Measurements from ENCODE around the gene PAQR5.

The PAQR5 gene

GRCh38 chr15:69293741-69294615 is 4.7 kb upstream of the PAQR5 start:
- Histone ChIP-seq H3K27me3 (replicated peaks in 2 of 5; ENCODE audit: control insufficient read depth in 4 of 5, insufficient read depth in 5 of 5, low read length in 4 of 5) (peaks cover 0 to 19% (median 14%) of the 10 kb centered on the region in 5 experiments), H3K36me3 (ENCODE audit: control insufficient read depth in 4 of 4, insufficient read depth in 4 of 4, low read length in 3 of 4) (no peaks in the 10 kb centered on the region), H3K27ac (ENCODE audit: insufficient read depth in 1 of 2, low read depth in 1 of 2, low read length in 2 of 2, poor library complexity in 1 of 2, severe bottlenecking in 2 of 2) (no peak overlapping the region), H3K4me1 (ENCODE audit: control extremely low read depth in 1 of 4, control insufficient read depth in 4 of 4, insufficient read depth in 4 of 4, low read length in 3 of 4) (peaks cover 0 to 7% (median 6%) of the 10 kb centered on the region in 4 experiments), H3K9me3 (ENCODE audit: control extremely low read depth in 1 of 5, control insufficient read depth in 4 of 5, insufficient read depth in 2 of 5, low read depth in 1 of 5, low read length in 4 of 5) (no peaks in the 10 kb centered on the region), H3K4me3 (ENCODE audit: control insufficient read depth in 1 of 7, extremely low read depth in 1 of 7, insufficient read depth in 4 of 7, low read depth in 2 of 7, low read length in 6 of 7) (no peak overlapping the region)
- CTCF ChIA-PET, result no interaction called here
- DNase-seq, result no peak
- WGBS (ENCODE audit: insufficient coverage), result 98% methylated on average over 8 of the region's 11 CpGs
- POLR2A ChIA-PET, result no interaction called here

GRCh38 chr15:69296606-69297005 is 2.1 kb upstream of the PAQR5 start:
- ChIA-PET CTCF (interaction anchor here (1.0 kb wide), 1 partner anchor 239 kb away, joined by 3 read pairs; no protein-coding TSS in a partner anchor), POLR2A (no interaction called here)
- WGBS (ENCODE audit: insufficient coverage), result 98% methylated on average over 6 of the region's 6 CpGs
- no peak overlapping the region for H3K4me3 ChIP-seq (ENCODE audit: control insufficient read depth in 1 of 7, extremely low read depth in 1 of 7, insufficient read depth in 4 of 7, low read depth in 2 of 7, low read length in 6 of 7)
- peaks cover 0 to 36% (median 23%) of the 10 kb centered on the region in 5 experiments for H3K27me3 ChIP-seq (replicated peaks in 2 of 5; ENCODE audit: control insufficient read depth in 4 of 5, insufficient read depth in 5 of 5, low read length in 4 of 5)
- no peaks in the 10 kb centered on the region for H3K36me3 ChIP-seq (ENCODE audit: control insufficient read depth in 4 of 4, insufficient read depth in 4 of 4, low read length in 3 of 4)
- peaks cover 0 to 12% (median 10%) of the 10 kb centered on the region in 4 experiments for H3K4me1 ChIP-seq (ENCODE audit: control extremely low read depth in 1 of 4, control insufficient read depth in 4 of 4, insufficient read depth in 4 of 4, low read length in 3 of 4)
- no peak overlapping the region for H3K27ac ChIP-seq (ENCODE audit: insufficient read depth in 1 of 2, low read depth in 1 of 2, low read length in 2 of 2, poor library complexity in 1 of 2, severe bottlenecking in 2 of 2)
- H3K9me3 ChIP-seq (ENCODE audit: control extremely low read depth in 1 of 5, control insufficient read depth in 4 of 5, insufficient read depth in 2 of 5, low read depth in 1 of 5, low read length in 4 of 5), result no peaks in the 10 kb centered on the region
- no peak for DNase-seq

GRCh38 chr15:69297642-69298353 is 914 bp upstream of the PAQR5 start:
- CTCF ChIA-PET, result interaction anchor here (1.0 to 1.1 kb wide), 2 partner anchors 205 to 221 kb away, joined by 3 read pairs; no protein-coding TSS in a partner anchor
- Histone ChIP-seq H3K9me3 (ENCODE audit: control extremely low read depth in 1 of 5, control insufficient read depth in 4 of 5, insufficient read depth in 2 of 5, low read depth in 1 of 5, low read length in 4 of 5) (no peaks in the 10 kb centered on the region), H3K36me3 (ENCODE audit: control insufficient read depth in 4 of 4, insufficient read depth in 4 of 4, low read length in 3 of 4) (no peaks in the 10 kb centered on the region), H3K27me3 (replicated peaks in 2 of 5; ENCODE audit: control insufficient read depth in 4 of 5, insufficient read depth in 5 of 5, low read length in 4 of 5) (peaks cover 0 to 36% (median 23%) of the 10 kb centered on the region in 5 experiments), H3K4me3 (ENCODE audit: control insufficient read depth in 1 of 7, extremely low read depth in 1 of 7, insufficient read depth in 4 of 7, low read depth in 2 of 7, low read length in 6 of 7) (no peak overlapping the region), H3K4me1 (ENCODE audit: control extremely low read depth in 1 of 4, control insufficient read depth in 4 of 4, insufficient read depth in 4 of 4, low read length in 3 of 4) (peaks cover 0 to 12% (median 10%) of the 10 kb centered on the region in 4 experiments), H3K27ac (ENCODE audit: insufficient read depth in 1 of 2, low read depth in 1 of 2, low read length in 2 of 2, poor library complexity in 1 of 2, severe bottlenecking in 2 of 2) (no peak overlapping the region)
- POLR2A ChIA-PET, result no interaction called here
- 100% methylated on average over 9 of the region's 10 CpGs for WGBS (ENCODE audit: insufficient coverage)
- DNase-seq, result no peak

DNA sequence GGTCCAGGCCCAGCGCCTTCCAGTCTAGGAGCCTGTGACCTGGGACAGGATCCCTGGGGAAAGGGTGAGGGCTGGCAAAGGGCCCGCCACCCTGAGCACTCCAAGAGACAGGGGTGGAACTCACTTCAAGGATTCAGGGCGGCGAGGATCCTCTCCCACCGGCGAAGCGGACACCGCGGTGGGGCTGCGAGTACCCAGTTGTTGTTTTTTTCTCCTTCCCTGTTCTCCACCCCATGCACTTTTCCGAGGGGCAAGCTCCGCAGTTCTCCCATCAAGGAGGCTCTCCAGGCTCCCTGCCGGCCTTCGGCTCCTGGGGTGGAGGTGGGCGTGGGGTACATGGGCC is 387 bp upstream of the PAQR5 start:
- DNase-seq, result no peak
- Histone ChIP-seq H3K4me3 (ENCODE audit: control insufficient read depth in 1 of 7, extremely low read depth in 1 of 7, insufficient read depth in 4 of 7, low read depth in 2 of 7, low read length in 6 of 7) (peak overlapping the region in 5 of 7 experiments; percentile 23 to 73 (median 65)), H3K27me3 (replicated peaks in 2 of 5; ENCODE audit: control insufficient read depth in 4 of 5, insufficient read depth in 5 of 5, low read length in 4 of 5) (peaks cover 0 to 36% (median 23%) of the 10 kb centered on the region in 5 experiments), H3K36me3 (ENCODE audit: control insufficient read depth in 4 of 4, insufficient read depth in 4 of 4, low read length in 3 of 4) (no peaks in the 10 kb centered on the region), H3K4me1 (ENCODE audit: control extremely low read depth in 1 of 4, control insufficient read depth in 4 of 4, insufficient read depth in 4 of 4, low read length in 3 of 4) (peaks cover 0 to 12% (median 10%) of the 10 kb centered on the region in 4 experiments), H3K27ac (ENCODE audit: insufficient read depth in 1 of 2, low read depth in 1 of 2, low read length in 2 of 2, poor library complexity in 1 of 2, severe bottlenecking in 2 of 2) (no peak overlapping the region), H3K9me3 (ENCODE audit: control extremely low read depth in 1 of 5, control insufficient read depth in 4 of 5, insufficient read depth in 2 of 5, low read depth in 1 of 5, low read length in 4 of 5) (no peaks in the 10 kb centered on the region)
- ChIA-PET CTCF (interaction anchor here (1.0 to 1.1 kb wide), 2 partner anchors 206 to 222 kb away, joined by 3 read pairs; no protein-coding TSS in a partner anchor), POLR2A (no interaction called here)
- WGBS (ENCODE audit: insufficient coverage), result 76% methylated on average over 14 of the region's 15 CpGs

- no peak for DNase-seq
- ChIA-PET CTCF (no interaction called here), POLR2A (no interaction called here)
- no peaks in the 10 kb centered on the region for H3K36me3 ChIP-seq (ENCODE audit: control insufficient read depth in 4 of 4, insufficient read depth in 4 of 4, low read length in 3 of 4)
- H3K9me3 ChIP-seq (ENCODE audit: control extremely low read depth in 1 of 5, control insufficient read depth in 4 of 5, insufficient read depth in 2 of 5, low read depth in 1 of 5, low read length in 4 of 5), result no peaks in the 10 kb centered on the region
- WGBS (ENCODE audit: insufficient coverage), result 31% methylated on average over 8 of the region's 16 CpGs
- peaks cover 0 to 12% (median 10%) of the 10 kb centered on the region in 4 experiments for H3K4me1 ChIP-seq (ENCODE audit: control extremely low read depth in 1 of 4, control insufficient read depth in 4 of 4, insufficient read depth in 4 of 4, low read length in 3 of 4)
- H3K27ac ChIP-seq (ENCODE audit: insufficient read depth in 1 of 2, low read depth in 1 of 2, low read length in 2 of 2, poor library complexity in 1 of 2, severe bottlenecking in 2 of 2), result no peak overlapping the region
- peaks cover 0 to 36% (median 23%) of the 10 kb centered on the region in 5 experiments for H3K27me3 ChIP-seq (replicated peaks in 2 of 5; ENCODE audit: control insufficient read depth in 4 of 5, insufficient read depth in 5 of 5, low read length in 4 of 5)
- H3K4me3 ChIP-seq (ENCODE audit: control insufficient read depth in 1 of 7, extremely low read depth in 1 of 7, insufficient read depth in 4 of 7, low read depth in 2 of 7, low read length in 6 of 7), result peak overlapping the region in 3 of 7 experiments; percentile 65 to 73 (median 67)
These were observed 757 bp downstream of the PAQR5 start for GRCh38 chr15:69299451-69299886.

DNA sequence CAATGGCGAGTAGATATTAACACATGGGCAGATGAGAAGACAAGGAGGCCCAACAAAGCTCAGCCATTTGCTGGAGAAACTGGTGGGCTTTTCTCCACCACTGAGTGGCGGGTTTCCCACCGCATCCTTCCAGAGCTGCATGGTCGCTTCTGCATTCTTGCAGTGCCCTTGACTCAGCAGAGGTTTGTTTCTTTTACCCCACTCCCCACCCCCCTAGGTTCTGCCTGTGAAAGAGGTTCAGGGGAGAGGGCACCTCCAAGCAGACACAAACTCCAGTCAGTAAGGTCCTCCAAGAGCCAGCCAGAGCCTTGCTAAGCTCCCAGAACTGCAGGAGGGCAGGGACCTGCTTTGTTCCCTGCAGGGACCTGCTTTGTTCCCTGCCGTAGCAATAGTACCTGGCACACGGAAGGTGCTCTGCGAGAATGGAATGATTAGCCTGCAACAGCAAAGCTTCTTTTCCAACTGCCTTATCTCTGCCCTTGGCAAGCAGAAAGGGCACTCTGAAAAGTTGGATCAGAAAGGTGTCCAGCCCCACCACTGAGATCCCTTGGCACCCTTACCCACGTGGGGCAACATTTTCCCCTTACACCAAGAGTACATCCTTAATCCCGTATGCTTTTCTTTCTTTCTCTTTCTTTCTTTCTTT is 1.4 kb downstream of the PAQR5 start:
- no peaks in the 10 kb centered on the region for H3K36me3 ChIP-seq (ENCODE audit: control insufficient read depth in 4 of 4, insufficient read depth in 4 of 4, low read length in 3 of 4)
- ChIA-PET POLR2A (no interaction called here), CTCF (interaction anchor here (0.6 kb wide), 1 partner anchor 126 kb away, joined by 3 read pairs; no protein-coding TSS in a partner anchor)
- no peaks in the 10 kb centered on the region for H3K9me3 ChIP-seq (ENCODE audit: control extremely low read depth in 1 of 5, control insufficient read depth in 4 of 5, insufficient read depth in 2 of 5, low read depth in 1 of 5, low read length in 4 of 5)
- H3K27me3 ChIP-seq (replicated peaks in 2 of 5; ENCODE audit: control insufficient read depth in 4 of 5, insufficient read depth in 5 of 5, low read length in 4 of 5), result peaks cover 0 to 36% (median 23%) of the 10 kb centered on the region in 5 experiments
- no peak overlapping the region for H3K27ac ChIP-seq (ENCODE audit: insufficient read depth in 1 of 2, low read depth in 1 of 2, low read length in 2 of 2, poor library complexity in 1 of 2, severe bottlenecking in 2 of 2)
- peak in 2 of 3 donors; percentile 52 to 66 for DNase-seq
- WGBS (ENCODE audit: insufficient coverage), result 83% methylated on average over 9 of the region's 9 CpGs
- peaks cover 0 to 12% (median 10%) of the 10 kb centered on the region in 4 experiments for H3K4me1 ChIP-seq (ENCODE audit: control extremely low read depth in 1 of 4, control insufficient read depth in 4 of 4, insufficient read depth in 4 of 4, low read length in 3 of 4)
- no peak overlapping the region for H3K4me3 ChIP-seq (ENCODE audit: control insufficient read depth in 1 of 7, extremely low read depth in 1 of 7, insufficient read depth in 4 of 7, low read depth in 2 of 7, low read length in 6 of 7)
